ENCODE results near the gene SLC66A2.

Gene SLC66A2

DNA sequence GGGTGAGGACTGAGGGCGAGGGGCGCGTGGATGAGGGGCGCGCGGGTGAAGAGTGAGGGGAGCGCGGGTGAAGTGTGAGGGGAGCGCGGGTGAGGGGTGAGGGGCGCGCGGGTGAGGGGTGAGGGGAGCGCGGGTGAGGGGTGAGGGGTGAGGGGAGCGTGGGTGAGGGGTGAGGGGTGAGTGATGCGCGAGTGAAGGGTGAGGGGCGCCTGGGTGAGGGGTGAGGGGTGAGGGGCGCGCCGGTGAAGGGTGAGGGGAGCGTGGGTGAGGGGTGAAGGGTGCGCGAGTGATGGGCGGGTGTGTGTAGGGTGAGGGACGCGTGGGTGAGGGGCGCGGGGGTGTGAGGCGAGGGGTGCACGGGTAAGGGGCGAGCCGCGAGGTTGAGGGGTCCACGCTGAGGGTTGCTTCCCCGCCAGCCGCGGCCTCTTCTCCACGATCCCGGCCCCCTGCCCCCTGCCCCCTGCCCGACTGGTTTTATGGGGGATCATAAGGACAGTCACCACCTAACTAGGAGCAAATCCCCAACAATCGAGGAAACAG is 1.1 kb upstream of the SLC66A2 start:
- DNase-seq (ENCODE audit: low read depth in 1 of 2, low spot score in 1 of 2): no peak

- no peak for DNase-seq (ENCODE audit: low read depth in 1 of 2, low spot score in 1 of 2)
These were observed 725 bp downstream of the SLC66A2 start for GRCh38 chr18:79950515-79951341.

- no peak for DNase-seq (ENCODE audit: low read depth in 1 of 2, low spot score in 1 of 2)
These were observed 1.6 kb downstream of the SLC66A2 start for GRCh38 chr18:79949697-79950487.

GRCh38 chr18:79948719-79949411 is 2.6 kb downstream of the SLC66A2 start:
- DNase-seq (ENCODE audit: low read depth in 1 of 2, low spot score in 1 of 2): no peak

GRCh38 chr18:79947881-79948610 is 3.4 kb downstream of the SLC66A2 start:
- DNase-seq (ENCODE audit: low read depth in 1 of 2, low spot score in 1 of 2): no peak

- DNase-seq (ENCODE audit: low read depth in 1 of 2, low spot score in 1 of 2): no peak
These were observed 4.2 kb downstream of the SLC66A2 start for GRCh38 chr18:79947054-79947755.

GRCh38 chr18:79945118-79946042 is 6.1 kb downstream of the SLC66A2 start:
- DNase-seq (ENCODE audit: low read depth in 1 of 2, low spot score in 1 of 2): no peak

DNA sequence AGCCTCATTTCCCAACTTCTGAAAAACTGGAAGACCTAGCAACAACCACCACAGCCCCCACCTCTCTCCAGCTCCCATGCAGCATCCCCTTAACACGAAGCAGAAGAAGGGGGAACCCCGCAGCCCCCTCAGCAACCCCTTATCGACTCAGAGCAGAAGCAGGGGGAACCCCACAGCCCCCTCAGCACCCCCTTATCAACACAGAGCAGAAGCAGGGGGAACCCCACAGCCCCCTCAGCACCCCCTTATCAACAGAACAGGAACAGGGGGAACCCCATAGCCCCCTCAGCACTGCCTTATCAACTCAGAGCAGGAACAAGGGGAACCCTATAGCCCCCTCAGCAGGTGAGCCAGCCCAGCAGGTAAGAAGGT is 6.7 kb downstream of the SLC66A2 start:
- DNase-seq (ENCODE audit: low read depth in 1 of 2, low spot score in 1 of 2): no peak

- no peak for DNase-seq (ENCODE audit: low read depth in 1 of 2, low spot score in 1 of 2)
These were observed 7.2 kb downstream of the SLC66A2 start for GRCh38 chr18:79944126-79944731.

- no peak for DNase-seq (ENCODE audit: low read depth in 1 of 2, low spot score in 1 of 2)
These were observed 7.8 kb downstream of the SLC66A2 start for GRCh38 chr18:79943608-79944125.

DNA sequence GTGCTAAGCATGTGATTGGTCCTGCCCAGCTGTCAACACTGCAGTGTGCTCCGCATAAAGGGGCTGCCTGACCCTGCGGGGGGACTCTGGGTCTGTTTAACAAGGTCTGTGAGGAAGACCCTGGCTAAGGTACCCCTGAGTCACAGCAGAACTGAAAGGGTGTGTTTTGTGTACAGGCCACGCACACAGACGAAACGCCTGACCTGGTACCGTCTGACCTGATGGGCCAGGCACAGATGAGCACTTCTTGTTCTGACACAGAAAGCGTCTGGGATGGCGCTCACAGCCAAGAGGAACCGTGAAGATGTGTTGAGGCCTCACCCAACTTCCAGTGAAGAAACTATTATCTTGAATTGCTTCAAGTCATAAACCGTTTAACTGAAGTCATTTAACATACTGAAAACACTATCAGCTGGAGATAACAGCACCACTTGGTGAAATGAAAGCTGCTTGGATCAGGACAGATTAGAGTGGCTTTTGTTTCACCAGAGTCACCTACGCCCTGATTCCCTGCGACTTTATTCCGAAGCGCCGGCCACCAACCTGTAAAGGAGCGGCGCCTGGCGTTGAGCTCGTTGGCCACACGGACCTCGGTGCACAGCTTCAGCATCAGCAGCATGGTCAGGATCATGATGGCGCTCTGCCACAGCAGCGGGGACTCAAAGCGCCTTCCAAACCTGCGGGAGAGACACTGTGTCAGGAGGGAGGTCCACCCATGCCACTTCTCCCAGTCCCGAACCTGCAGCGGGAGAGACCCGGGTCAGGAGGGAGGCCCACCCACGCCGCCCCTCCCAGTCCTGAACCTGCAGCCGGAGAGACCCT is 8.5 kb downstream of the SLC66A2 start:
- no peak for DNase-seq (ENCODE audit: low read depth in 1 of 2, low spot score in 1 of 2)

- no peak for DNase-seq (ENCODE audit: low read depth in 1 of 2, low spot score in 1 of 2)
These were observed 9.2 kb downstream of the SLC66A2 start for GRCh38 chr18:79942211-79942610.

GRCh38 chr18:79941473-79942119 is 9.9 kb downstream of the SLC66A2 start:
- no peak for DNase-seq (ENCODE audit: low read depth in 1 of 2, low spot score in 1 of 2)

DNA sequence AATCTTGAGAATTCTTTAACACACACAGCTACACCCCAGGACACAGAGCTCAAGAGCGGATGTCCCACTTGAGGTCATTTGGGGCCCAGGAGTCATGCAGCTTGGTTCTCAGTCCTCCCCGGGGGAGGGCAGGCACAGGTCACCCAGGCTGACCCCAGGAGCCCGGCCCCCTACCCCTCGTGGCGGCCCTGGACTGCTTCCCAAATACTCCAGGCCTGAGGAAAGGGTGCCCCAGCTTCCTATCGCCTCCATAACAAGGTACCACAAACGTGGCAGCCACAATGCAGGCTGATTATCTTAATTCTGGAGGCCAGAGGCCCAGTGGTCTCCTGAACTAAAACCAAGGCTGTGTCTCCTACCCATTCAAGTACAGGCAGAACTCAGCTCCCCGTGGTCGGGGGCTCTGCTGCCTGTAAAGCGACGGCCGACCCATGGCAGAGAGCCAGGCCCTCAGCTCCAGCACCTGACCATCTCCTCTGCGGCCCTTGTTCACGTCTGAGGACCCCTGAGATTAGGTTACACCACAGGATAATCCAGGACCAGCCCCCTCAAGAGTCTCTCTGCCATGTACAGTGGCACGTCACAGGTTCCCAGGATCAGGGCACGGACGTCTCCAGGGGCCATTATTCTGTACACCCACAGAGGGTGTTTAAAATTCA is 10.5 kb downstream of the SLC66A2 start:
- no peak for DNase-seq (ENCODE audit: low read depth in 1 of 2, low spot score in 1 of 2)

GRCh38 chr18:79940126-79940813 is 11.2 kb downstream of the SLC66A2 start:
- DNase-seq (ENCODE audit: low read depth in 1 of 2, low spot score in 1 of 2): no peak

GRCh38 chr18:79939096-79939495 is 12.4 kb downstream of the SLC66A2 start:
- DNase-seq (ENCODE audit: low read depth in 1 of 2, low spot score in 1 of 2): no peak

Measured in activated CD4-positive, alpha-beta T cell treated with anti-CD3 and anti-CD28 coated beads, Interleukin-2, amount 50 U/mL, for 24 hours (primary cell).